ENCODE measurements around the gene LRRC72. TPM values are rescaled to one million over a fixed set of nuclear protein-coding genes. Genes with fewer than 3 reads are reported as not detected.

LRRC72 gene
- total RNA-seq, 1 experiment from 2014 or later, result not detected

DNA sequence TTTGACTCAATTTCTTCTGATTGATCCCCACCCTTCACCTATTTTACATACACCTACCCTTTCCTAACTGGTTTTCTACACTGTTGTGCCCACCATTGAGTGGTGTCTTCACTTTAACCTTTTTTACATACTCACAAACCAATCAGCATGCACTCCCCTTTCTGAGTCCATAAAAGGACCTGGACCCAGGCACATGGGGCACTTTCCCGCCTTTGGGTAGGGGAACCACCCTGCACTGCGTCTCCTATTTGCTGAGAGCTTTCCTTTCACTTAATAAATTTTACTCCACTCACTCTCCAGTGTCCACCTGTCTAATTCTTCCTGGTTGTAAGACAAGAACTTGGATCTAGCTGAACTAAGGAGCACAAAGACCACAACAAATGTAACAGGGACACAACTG is 85.1 kb downstream of the LRRC72 start:
- H3K4me1 Mint-ChIP-seq, result peaks cover 7% of the 10 kb centered on the region in 2 experiments
- peaks cover 0 to 5% (median 4%) of the 10 kb centered on the region in 3 experiments; a peak in 3 of 7 replicates for H3K36me3 Mint-ChIP-seq (ENCODE audit: insufficient read depth in 1 of 3, low read depth in 3 of 3)

More for the DNA sequence above, 85.1 kb downstream of the LRRC72 start:
- H4K20me1 ChIP-seq (ENCODE audit: control insufficient read depth, insufficient read depth, insufficient read length), result no peaks in the 10 kb centered on the region
- H3K9ac ChIP-seq (ENCODE audit: extremely low read depth, insufficient read length, low read length), result no peak overlapping the region
- Mint-ChIP-seq H3K27me3 (ENCODE audit: low read depth) (no peaks in the 10 kb centered on the region), H3K9me3 (no peaks in the 10 kb centered on the region), H3K27ac (no peak overlapping the region; a peak in 1 of 7 replicates), H3K4me3 (no peak overlapping the region)
- no peak overlapping the region for H2BK5ac ChIP-seq (ENCODE audit: insufficient read length, low read length)
- TF ChIP-seq, protein P1, sequence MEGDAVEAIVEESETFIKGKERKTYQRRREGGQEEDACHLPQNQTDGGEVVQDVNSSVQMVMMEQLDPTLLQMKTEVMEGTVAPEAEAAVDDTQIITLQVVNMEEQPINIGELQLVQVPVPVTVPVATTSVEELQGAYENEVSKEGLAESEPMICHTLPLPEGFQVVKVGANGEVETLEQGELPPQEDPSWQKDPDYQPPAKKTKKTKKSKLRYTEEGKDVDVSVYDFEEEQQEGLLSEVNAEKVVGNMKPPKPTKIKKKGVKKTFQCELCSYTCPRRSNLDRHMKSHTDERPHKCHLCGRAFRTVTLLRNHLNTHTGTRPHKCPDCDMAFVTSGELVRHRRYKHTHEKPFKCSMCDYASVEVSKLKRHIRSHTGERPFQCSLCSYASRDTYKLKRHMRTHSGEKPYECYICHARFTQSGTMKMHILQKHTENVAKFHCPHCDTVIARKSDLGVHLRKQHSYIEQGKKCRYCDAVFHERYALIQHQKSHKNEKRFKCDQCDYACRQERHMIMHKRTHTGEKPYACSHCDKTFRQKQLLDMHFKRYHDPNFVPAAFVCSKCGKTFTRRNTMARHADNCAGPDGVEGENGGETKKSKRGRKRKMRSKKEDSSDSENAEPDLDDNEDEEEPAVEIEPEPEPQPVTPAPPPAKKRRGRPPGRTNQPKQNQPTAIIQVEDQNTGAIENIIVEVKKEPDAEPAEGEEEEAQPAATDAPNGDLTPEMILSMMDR (conservative IDR thresholded peaks at IDR 0.05), result no peak
- H3K27me3 ChIP-seq (ENCODE audit: insufficient read depth, low read length), result no peaks in the 10 kb centered on the region
- H2BK20ac ChIP-seq (ENCODE audit: low read depth, low read length, poor library complexity, severe bottlenecking), result no peak overlapping the region
- no peak overlapping the region for H2BK12ac ChIP-seq (ENCODE audit: insufficient read length, low read depth, low read length)
- no peaks in the 10 kb centered on the region for H3K79me1 ChIP-seq (ENCODE audit: insufficient read depth, low read depth, low read length, poor library complexity, severe bottlenecking)
- no peak overlapping the region for H4K5ac ChIP-seq (ENCODE audit: insufficient read length, low read depth, low read length)
- H4K91ac ChIP-seq (ENCODE audit: insufficient read length, low read depth, low read length), result no peak overlapping the region
- no peak overlapping the region for H3K4me2 ChIP-seq (ENCODE audit: insufficient read depth, insufficient read length, low read length)
- no peaks in the 10 kb centered on the region for H3K23me2 ChIP-seq (ENCODE audit: insufficient read length, low read depth, low read length, poor library complexity, severe bottlenecking)
- no peak overlapping the region for H3K27ac ChIP-seq (ENCODE audit: insufficient read length, low read depth, low read length)
- no peaks in the 10 kb centered on the region; the same call in 1 of the 2 replicates for H3K4me1 ChIP-seq (ENCODE audit: insufficient read depth, low read length)
- no peak overlapping the region for H4K8ac ChIP-seq (replicated peaks; ENCODE audit: insufficient read length, low read depth, low read length)
- H2BK15ac ChIP-seq (ENCODE audit: low read depth, low read length), result no peak overlapping the region
- H2AFZ ChIP-seq (ENCODE audit: low read length), result no peak overlapping the region
- no peak overlapping the region for H3K56ac ChIP-seq (ENCODE audit: insufficient read length, low read depth, low read length)
- no peak overlapping the region for H3K4ac ChIP-seq (ENCODE audit: low read depth, low read length)
- WGBS (ENCODE audit: extremely low coverage, insufficient read length, low lambda C conversion rate), result no CpG with 5 or more reads among the region's 2 CpGs
- no peak overlapping the region for H3T11ph ChIP-seq (ENCODE audit: low read length)
- no peaks in the 10 kb centered on the region for H3K79me2 ChIP-seq (ENCODE audit: insufficient read depth, low read length)
- H3K23ac ChIP-seq (ENCODE audit: insufficient read length, low read depth, low read length), result no peak overlapping the region
- no peaks in the 10 kb centered on the region for H3K9me3 ChIP-seq (ENCODE audit: control insufficient read depth, low read depth, low read length)
- H2AK5ac ChIP-seq (ENCODE audit: insufficient read length, low read length), result no peak overlapping the region
- no peak overlapping the region for H2BK120ac ChIP-seq (ENCODE audit: low read depth, low read length, poor library complexity, severe bottlenecking)
- no peak for DNase-seq
- H3K18ac ChIP-seq (ENCODE audit: insufficient read length, low read depth, low read length), result no peak overlapping the region
- no peak overlapping the region for H3K14ac ChIP-seq (ENCODE audit: insufficient read depth, low read length)
